Heart left ventricle (tissue), 16 donors: ENCODE data around the gene ZDHHC24. TPM values are rescaled to one million over a fixed set of nuclear protein-coding genes. Genes with fewer than 3 reads are reported as not detected.

ENCODE experiments used
- ATAC-seq, 4 donors: fragments of 200-7000 bp; cut with Tn5 transposase; one replicate each; pipeline ENCODE4 v1.9.1; 2020 to 2022; ENCODE audit warnings: moderate library complexity in 4 of 4, mild to moderate bottlenecking in 3 of 4, moderate number of reproducible peaks in 1 of 4
- DNase-seq, 5 donors: peaks; one replicate each; pipeline ENCODE4 v3.0.0-alpha.2; 2020
- H3K27ac ChIP-seq, 12 donors: fragments of 200-600 bp; sonication (generic) in 4 of 12; one replicate each; pipeline versions ENCODE4 v1.5.0 to v1.8.0; 2016 to 2022; ENCODE audit warnings: mild to moderate bottlenecking in 2 of 12
- H3K27me3 ChIP-seq, 9 donors: fragments of 200-600 bp; sonication (generic) in 2 of 9; one replicate each; pipeline versions ENCODE4 v1.5.1 to v1.8.0; 2016 to 2022; ENCODE audit warnings: mild to moderate bottlenecking in 3 of 9
- H3K36me3 ChIP-seq, 9 donors: fragments of 200-600 bp; sonication (generic) in 2 of 9; one replicate each; pipeline versions ENCODE4 v1.5.0 to v1.8.0; 2018 to 2022; ENCODE audit warnings: mild to moderate bottlenecking in 2 of 9
- H3K4me1 ChIP-seq, 12 donors: fragments of 200-600 bp; sonication (generic) in 4 of 12; one replicate each; pipeline versions ENCODE4 v1.5.0 to v1.8.0; 2016 to 2022; ENCODE audit warnings: mild to moderate bottlenecking in 3 of 12
- H3K4me3 ChIP-seq, 12 donors: fragments of 200-600 bp; sonication (generic) in 4 of 12; one replicate each; pipeline versions ENCODE4 v1.5.0 to v1.8.0; 2017 to 2022; ENCODE audit warnings: mild to moderate bottlenecking in 9 of 12, moderate library complexity in 4 of 12
- H3K9me3 ChIP-seq, 12 donors: fragments of 200-600 bp; sonication (generic) in 4 of 12; one replicate each; pipeline versions ENCODE4 v1.5.0 to v1.8.0; 2016 to 2022; ENCODE audit warnings: mild to moderate bottlenecking in 1 of 12
- POLR2A ChIP-seq, 2 donors: fragments of 450-650 bp; IDR thresholded peaks; one replicate each; pipeline ENCODE4 v1.6.1; 2017; ENCODE audit warnings: antibody characterized with exemption in 2 of 2, mild to moderate bottlenecking in 2 of 2, moderate library complexity in 2 of 2
- WGBS, 4 donors: extraction: QIAGEN DNeasy Blood & Tissue Kit in 2 of 4; methylation state at CpG; one replicate each; pipeline versions ENCODE4 v1.1.5 to v1.1.7; 2013 to 2018; 5-methylcytosine and 5-hydroxymethylcytosine counted together
- intact Hi-C, 10 donors: fragments of 100-400 bp; cut with DNase I; formaldehyde crosslinking; loops; one replicate each; pipeline versions ENCODE4 v1.11.1 to v1.14.2; 2022
- polyA plus RNA-seq, 2 donors: library from polyadenylated mRNA; stranded (reverse); fragments of 200-250 nt; gene quantifications; one replicate each; pipeline ENCODE4 v1.2.3, GENCODE V29; 2013
- total RNA-seq, 9 donors: library from RNA; depleted of rRNA in 2 of 9; stranded (reverse); fragments of >200 nt in 2 of 9; fragmentation: NEBNext Ultra II Directional in 3 of 9; extraction: Animal tissue kit (Norgen Biotek cat#: 25700) in 3 of 9; gene quantifications; one replicate each; pipeline versions ENCODE4 v1.1.0 to v1.2.4, GENCODE V29; 2016 to 2023
- TF ChIP-seq, protein P1 (sequence below), 12 donors: fragments of 200-600 bp; sonication (generic) in 4 of 12; IDR thresholded peaks; one replicate each; pipeline versions ENCODE4 v1.5.0 to v1.8.0; 2018 to 2022; ENCODE audit warnings: antibody characterized with exemption in 12 of 12, mild to moderate bottlenecking in 5 of 12
- donor health status: ischemic (EF 13 %, LVEDD 7.1; RV severe dilation, severe dysfunction).
- donor health status: healthy with polysubstance abuse.
- donor health status: DM: no; HTN: yes; CAD: no.
- donor health status: DM: no; HTN: no; CAD: no.
- donor health status: ischemic (EF 25% LVEDD 6.9; RV normal size, moderate dysfunction).
- donor health status: ischemic (EF 25% LVEDD 5.7; RV mildly dilated, moderate dysfunction).
- donor health status: healthy.
- donor health status: DM: yes; HTN: yes; CAD: no.
- donor health status: ischemic (EF 35%, LVEDD 5.7; RV mildly dilated, moderate dysfunction).
- donor health status: nonischemic (EF 11% LVEDD 7.7; RV severe dilation, severe dysfunction).
- donor health status: DM: yes; HTN: yes; CAD: no.
- donor health status: PGD.
- donor health status: ischemic (EF 29% LVEDD 5.4; RV normal size, mild dysfunction).
- donor health status: nonischemic (EF 23%, LVEDD 6.1; RV moderate dilation, normal function).

Gene ZDHHC24
- total and polyA plus RNA-seq, 11 donors: 5.1 to 13.2 (median 6.7) TPM

DNA sequence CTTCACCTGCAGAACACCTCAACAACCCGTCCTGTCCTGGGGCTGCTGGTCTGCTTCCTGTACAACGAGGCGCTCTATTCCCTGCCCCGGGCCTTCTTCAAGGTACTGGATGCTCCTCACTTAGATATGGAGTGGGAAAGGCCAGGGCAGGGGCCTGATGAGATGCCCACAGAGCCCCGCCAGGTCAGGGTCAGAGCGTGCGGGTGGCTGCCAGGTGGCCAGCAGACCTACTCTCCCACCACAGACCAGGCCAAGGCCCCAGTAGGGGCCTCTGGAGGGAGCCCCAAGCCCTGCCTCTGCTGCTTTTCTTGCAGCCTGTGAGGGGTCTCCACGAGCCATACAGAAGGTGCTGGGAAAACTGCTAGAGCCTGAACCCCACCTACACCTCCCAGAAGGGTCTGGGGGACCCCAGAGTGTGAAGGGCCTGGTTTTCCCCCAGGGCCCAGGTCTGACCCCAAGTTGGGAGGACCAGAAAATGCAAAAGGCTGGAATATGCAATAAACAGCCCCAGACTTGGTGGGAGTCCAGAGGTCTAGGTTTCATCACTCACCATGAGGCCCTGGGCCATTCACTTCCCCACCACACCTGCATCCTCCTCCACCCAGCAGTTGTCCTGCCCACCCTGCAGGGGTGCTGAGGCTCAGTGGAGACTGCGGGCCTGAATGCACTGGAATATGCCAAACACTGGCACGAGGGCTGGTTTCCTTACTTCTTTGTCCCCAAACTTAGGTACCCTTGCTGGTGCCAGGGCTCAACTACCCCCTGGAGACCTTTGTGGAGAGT is 14.7 kb downstream of the ZDHHC24 start:
- intact Hi-C loops: no loop called here
- H3K36me3 ChIP-seq: peaks cover 0 to 78% (median 28%) of the 10 kb centered on the region in 9 donors
- no peak for DNase-seq
- H3K4me1 ChIP-seq: no peaks in the 10 kb centered on the region
- no peaks in the 10 kb centered on the region for H3K9me3 ChIP-seq
- no peak for ATAC-seq
- no peak for TF ChIP-seq POLR2A (IDR thresholded peaks at IDR 0.05)
- TF ChIP-seq, protein P1, sequence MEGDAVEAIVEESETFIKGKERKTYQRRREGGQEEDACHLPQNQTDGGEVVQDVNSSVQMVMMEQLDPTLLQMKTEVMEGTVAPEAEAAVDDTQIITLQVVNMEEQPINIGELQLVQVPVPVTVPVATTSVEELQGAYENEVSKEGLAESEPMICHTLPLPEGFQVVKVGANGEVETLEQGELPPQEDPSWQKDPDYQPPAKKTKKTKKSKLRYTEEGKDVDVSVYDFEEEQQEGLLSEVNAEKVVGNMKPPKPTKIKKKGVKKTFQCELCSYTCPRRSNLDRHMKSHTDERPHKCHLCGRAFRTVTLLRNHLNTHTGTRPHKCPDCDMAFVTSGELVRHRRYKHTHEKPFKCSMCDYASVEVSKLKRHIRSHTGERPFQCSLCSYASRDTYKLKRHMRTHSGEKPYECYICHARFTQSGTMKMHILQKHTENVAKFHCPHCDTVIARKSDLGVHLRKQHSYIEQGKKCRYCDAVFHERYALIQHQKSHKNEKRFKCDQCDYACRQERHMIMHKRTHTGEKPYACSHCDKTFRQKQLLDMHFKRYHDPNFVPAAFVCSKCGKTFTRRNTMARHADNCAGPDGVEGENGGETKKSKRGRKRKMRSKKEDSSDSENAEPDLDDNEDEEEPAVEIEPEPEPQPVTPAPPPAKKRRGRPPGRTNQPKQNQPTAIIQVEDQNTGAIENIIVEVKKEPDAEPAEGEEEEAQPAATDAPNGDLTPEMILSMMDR (IDR thresholded peaks at IDR 0.05): no peak
- 89 to 95% (median 92%) methylated on average over 6 to 10 of the region's 10 CpGs for WGBS, 4 donors
- H3K27ac ChIP-seq: no peak overlapping the region
- no peaks in the 10 kb centered on the region for H3K27me3 ChIP-seq
- no peak overlapping the region for H3K4me3 ChIP-seq

DNA sequence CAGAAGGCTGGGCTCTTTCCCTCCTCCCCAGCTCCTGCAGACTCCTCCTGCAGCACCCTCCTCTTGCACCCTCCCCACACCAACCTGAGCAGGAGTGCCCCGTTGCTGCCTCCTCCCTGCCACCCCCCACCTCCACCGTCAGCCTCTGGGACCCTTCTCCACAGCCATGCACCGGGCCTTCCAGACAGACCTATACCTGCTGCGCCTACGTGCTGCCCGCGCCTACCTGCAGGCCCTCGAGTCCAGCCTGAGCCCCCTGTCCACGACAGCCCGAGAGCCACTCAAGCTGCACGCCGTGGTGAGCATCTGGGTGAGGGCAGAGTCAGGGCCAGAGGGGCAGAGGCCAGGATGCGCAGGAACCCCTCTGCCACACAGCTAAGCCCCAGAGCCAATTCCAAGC is 16.2 kb downstream of the ZDHHC24 start:
- 79 to 90% (median 87%) methylated on average over 6 to 13 of the region's 13 CpGs for WGBS, 4 donors
- TF ChIP-seq POLR2A (IDR thresholded peaks at IDR 0.05): no peak
- TF ChIP-seq, protein P1 (IDR thresholded peaks at IDR 0.05): no peak
- Histone ChIP-seq H3K27me3 (no peaks in the 10 kb centered on the region), H3K4me3 (no peak overlapping the region), H3K9me3 (no peaks in the 10 kb centered on the region), H3K4me1 (peaks cover 0 to 2% (median 0%) of the 10 kb centered on the region in 12 donors), H3K36me3 (peaks cover 0 to 67% (median 22%) of the 10 kb centered on the region in 9 donors), H3K27ac (no peak overlapping the region)
- intact Hi-C loops: no loop called here
- ATAC-seq: peak in 1 of 4 donors; percentile 16
- DNase-seq: no peak

DNA sequence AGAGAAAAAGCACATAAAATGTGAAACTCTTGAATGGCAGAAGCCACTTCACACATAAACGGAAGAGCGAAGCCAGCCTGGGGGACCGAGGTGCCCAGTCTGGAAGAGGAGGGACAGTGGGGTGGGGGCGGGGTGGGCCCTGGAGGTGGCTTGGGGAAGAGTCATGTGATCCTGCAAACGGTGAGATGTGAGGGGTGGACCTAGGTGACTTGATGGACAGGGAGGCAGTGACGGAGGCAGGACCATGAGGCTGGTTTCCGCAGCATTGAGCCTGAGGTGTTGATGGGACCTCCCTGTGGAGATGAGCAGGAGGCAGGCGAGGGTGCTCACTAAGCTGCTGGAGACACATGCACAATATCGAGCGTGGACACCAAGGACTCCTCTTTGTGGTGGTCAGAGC is 16.8 kb downstream of the ZDHHC24 start:
- 79 to 81% (median 80%) methylated on average over 10 of the region's 10 CpGs for WGBS, 4 donors
- intact Hi-C loops: no loop called here
- Histone ChIP-seq H3K36me3 (peaks cover 0 to 67% (median 22%) of the 10 kb centered on the region in 9 donors), H3K9me3 (no peaks in the 10 kb centered on the region), H3K4me3 (no peak overlapping the region), H3K27ac (no peak overlapping the region), H3K27me3 (no peaks in the 10 kb centered on the region), H3K4me1 (peaks cover 0 to 8% (median 0%) of the 10 kb centered on the region in 12 donors)
- no peak for DNase-seq
- no peak for ATAC-seq
- TF ChIP-seq, protein P1 (IDR thresholded peaks at IDR 0.05): no peak
- TF ChIP-seq POLR2A (IDR thresholded peaks at IDR 0.05): no peak

DNA sequence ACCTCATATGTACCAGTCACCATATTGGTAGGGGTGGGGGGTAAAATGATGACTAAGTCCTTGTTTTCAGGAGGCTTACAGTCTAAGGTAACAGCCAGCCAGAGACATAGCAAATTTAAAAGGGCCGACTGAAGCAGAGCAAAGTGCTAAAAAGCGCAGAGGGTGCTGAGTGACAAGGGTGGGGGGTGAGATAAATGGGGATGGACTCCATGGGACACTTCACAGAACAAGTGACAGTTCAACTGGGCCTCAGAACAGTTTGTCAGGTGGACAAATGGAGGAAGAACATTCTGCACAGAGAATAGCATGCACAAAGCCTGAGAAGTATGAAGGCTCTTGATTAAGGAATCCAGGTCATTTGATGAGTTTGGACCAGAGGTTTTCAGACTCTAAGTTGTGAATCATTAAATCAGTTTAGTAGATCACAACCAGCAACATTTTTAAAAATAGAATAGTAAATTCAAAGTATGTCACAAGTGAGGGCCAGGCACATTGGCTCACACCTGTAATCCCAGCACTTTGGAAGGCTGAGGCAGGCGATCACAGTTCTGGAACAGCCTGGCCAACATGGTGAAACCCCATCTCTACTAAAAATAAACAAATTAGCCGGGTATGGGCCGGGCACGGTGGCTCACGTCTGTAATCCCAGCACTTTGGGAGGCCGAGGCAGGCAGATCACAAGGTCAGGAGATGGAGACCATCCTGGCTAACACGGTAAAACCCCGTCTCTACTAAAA is 21.4 kb downstream of the ZDHHC24 start:
- peaks cover 0 to 86% (median 63%) of the 10 kb centered on the region in 9 donors for H3K36me3 ChIP-seq
- DNase-seq: no peak
- no peaks in the 10 kb centered on the region for H3K9me3 ChIP-seq
- no peaks in the 10 kb centered on the region for H3K27me3 ChIP-seq
- peaks cover 0 to 18% (median 0%) of the 10 kb centered on the region in 12 donors for H3K4me1 ChIP-seq
- 58 to 66% (median 64%) methylated on average over 10 of the region's 10 CpGs for WGBS, 4 donors
- intact Hi-C loops: no loop called here
- no peak overlapping the region for H3K4me3 ChIP-seq
- peak in 2 of 4 donors; percentile 17 to 34 for ATAC-seq
- TF ChIP-seq, protein P1 (IDR thresholded peaks at IDR 0.05): no peak
- no peak for TF ChIP-seq POLR2A (IDR thresholded peaks at IDR 0.05)
- peak overlapping the region in 4 of 12 donors; percentile 2 to 22 (median 16) for H3K27ac ChIP-seq
